IMR-90 (cell line): ENCODE results near the gene CPXM1. TPM values are rescaled to one million over a fixed set of nuclear protein-coding genes. Genes with fewer than 3 reads are reported as not detected.

Experiments
- ATAC-seq: fragments of 200-7000 bp; cut with Tn5 transposase; 2 replicates; pipeline ENCODE4 v1.9.1; 2020; ENCODE audit warnings: low read depth, mild to moderate bottlenecking, moderate library complexity
- BruUV-seq: library from RNA; stranded (reverse); fragments of 400-500 nt; replicated peaks from 2 replicates; lab custom pipeline; 2021; lab: Mats Ljungman, UMichigan
- CTCF ChIA-PET: fragments of 300-600 bp; formaldehyde crosslinking; extraction: SDS; loops from one replicate; lab custom pipeline; 2021; ENCODE audit warnings: antibody characterized with exemption; lab: Yijun Ruan, JAX
- POLR2A ChIA-PET: fragments of 300-600 bp; sonication (Branson Sonifier 250); formaldehyde crosslinking; loops from one replicate; lab custom pipeline; 2022; ENCODE audit warnings: antibody characterized with exemption; ENCODE audit not compliant: unreplicated experiment; lab: Charles Lee
- DNase-seq: peaks from one replicate; pipeline ENCODE4 v3.0.0; 2013
- H2AFZ ChIP-seq: replicated peaks from 2 replicates; pipeline ENCODE3; 2013; ENCODE audit warnings: low read length, mild to moderate bottlenecking; ENCODE audit not compliant: poor library complexity
- H2AK5ac ChIP-seq: 2 replicates; pipeline ENCODE4 v1.6.1; 2013; ENCODE audit warnings: low read depth, low read length, inconsistent platforms
- H2AK9ac ChIP-seq: replicated peaks from 2 replicates; pipeline ENCODE3; 2013; ENCODE audit warnings: mild to moderate bottlenecking, low read depth, low read length, moderate library complexity; ENCODE audit not compliant: poor library complexity
- H2BK120ac ChIP-seq: 2 replicates; pipeline ENCODE4 v1.6.1; 2013; ENCODE audit warnings: low read depth, low read length, inconsistent platforms
- H2BK15ac ChIP-seq: 3 replicates; pipeline ENCODE4 v1.6.1; 2013; ENCODE audit warnings: low read depth, low read length, inconsistent platforms
- H2BK20ac ChIP-seq: 2 replicates; pipeline ENCODE4 v1.6.1; 2013; ENCODE audit warnings: low read depth, mild to moderate bottlenecking, inconsistent platforms, low read length, moderate library complexity
- H2BK5ac ChIP-seq: 2 replicates; pipeline ENCODE4 v1.6.1; 2013; ENCODE audit warnings: mild to moderate bottlenecking, low read depth, low read length, inconsistent platforms; ENCODE audit not compliant: poor library complexity, severe bottlenecking
- H3K14ac ChIP-seq: replicated peaks from 2 replicates; pipeline ENCODE4 v1.6.1; 2013; ENCODE audit warnings: low read depth, low read length, inconsistent platforms
- H3K18ac ChIP-seq: 2 replicates; pipeline ENCODE4 v1.6.1; 2013; ENCODE audit warnings: low read depth, low read length, control low read depth
- H3K23ac ChIP-seq: 2 replicates; pipeline ENCODE4 v1.6.1; 2013; ENCODE audit warnings: low read depth, low read length, inconsistent platforms
- H3K27ac ChIP-seq: 2 replicates; pipeline ENCODE4 v1.5.1; 2013; ENCODE audit warnings: mild to moderate bottlenecking, control low read depth, low read length; ENCODE audit not compliant: insufficient read depth
- H3K27me3 ChIP-seq: 2 replicates; pipeline ENCODE4 v1.6.1; 2013; ENCODE audit warnings: low read length; ENCODE audit not compliant: control insufficient read depth, insufficient read depth
- H3K36me3 ChIP-seq: 2 replicates; pipeline ENCODE4 v1.6.1; 2013; ENCODE audit warnings: low read length, mixed read lengths; ENCODE audit not compliant: control insufficient read depth, insufficient read depth
- H3K4ac ChIP-seq: 2 replicates; pipeline ENCODE4 v1.6.1; 2013; ENCODE audit warnings: low read depth, low read length, inconsistent platforms
- H3K4me1 ChIP-seq: 2 replicates; pipeline ENCODE4 v1.6.1; 2013; ENCODE audit warnings: low read length, mixed read lengths; ENCODE audit not compliant: control insufficient read depth, insufficient read depth
- H3K4me2 ChIP-seq: 2 replicates; pipeline ENCODE4 v1.6.1; 2013; ENCODE audit warnings: low read depth, mild to moderate bottlenecking, control low read depth, low read length, moderate library complexity
- H3K4me3 ChIP-seq: 2 replicates; pipeline ENCODE4 v1.5.1; 2013; ENCODE audit warnings: low read depth, mild to moderate bottlenecking, control low read depth, low read length, moderate library complexity; ENCODE audit not compliant: insufficient read depth
- H3K56ac ChIP-seq: 2 replicates; pipeline ENCODE4 v1.6.1; 2013; ENCODE audit warnings: low read length, inconsistent platforms; ENCODE audit not compliant: insufficient read depth; ENCODE audit errors: extremely low read depth
- H3K79me1 ChIP-seq, 2 experiments: 2 replicates each; pipeline ENCODE4 v1.6.1; 2013; ENCODE audit warnings: low read length in 2 of 2, inconsistent platforms in 1 of 2, low read depth in 1 of 2
- H3K9ac ChIP-seq: 2 replicates; pipeline ENCODE4 v1.6.1; 2013; ENCODE audit warnings: low read depth, low read length, control low read depth
- H3K9me1 ChIP-seq: 2 replicates; pipeline ENCODE4 v1.6.1; 2013; ENCODE audit warnings: low read length, inconsistent platforms; ENCODE audit not compliant: insufficient read depth
- H3K9me3 ChIP-seq: 2 replicates; pipeline ENCODE4 v1.6.1; 2013; ENCODE audit warnings: low read length; ENCODE audit not compliant: control insufficient read depth, insufficient read depth
- H4K20me1 ChIP-seq: 2 replicates; pipeline ENCODE4 v1.6.1; 2013; ENCODE audit warnings: low read length, inconsistent platforms; ENCODE audit not compliant: insufficient read depth
- H4K5ac ChIP-seq: 2 replicates; pipeline ENCODE4 v1.6.1; 2013; ENCODE audit warnings: mild to moderate bottlenecking, low read depth, low read length, control low read depth
- H4K8ac ChIP-seq, 2 experiments: 2 replicates each; pipeline ENCODE4 v1.6.1; 2013; ENCODE audit warnings: low read depth in 2 of 2, low read length in 2 of 2, control low read depth in 1 of 2, inconsistent platforms in 1 of 2
- H4K91ac ChIP-seq: 2 replicates; pipeline ENCODE4 v1.6.1; 2013; ENCODE audit warnings: low read depth, low read length, inconsistent platforms; ENCODE audit not compliant: insufficient read depth
- CEBPB ChIP-seq: IDR thresholded peaks from 2 replicates; pipeline ENCODE4 v1.6.1; 2012; ENCODE audit warnings: low read depth, low read length, improper control_type of control experiment
- CHD1 ChIP-seq: IDR thresholded peaks from 2 replicates; pipeline ENCODE4 v1.6.1; 2012; ENCODE audit warnings: low read depth, low read length, improper control_type of control experiment
- MAZ ChIP-seq: IDR thresholded peaks from 2 replicates; pipeline ENCODE4 v1.6.1; 2012; ENCODE audit warnings: low read depth, mild to moderate bottlenecking, low read length, improper control_type of control experiment, moderate library complexity, borderline replicate concordance
- MXI1 ChIP-seq: IDR thresholded peaks from 2 replicates; pipeline ENCODE4 v1.6.1; 2012; ENCODE audit warnings: low read depth, mild to moderate bottlenecking, low read length, moderate library complexity, borderline replicate concordance
- RAD21 ChIP-seq: IDR thresholded peaks from 2 replicates; pipeline ENCODE4 v1.6.1; 2012; ENCODE audit warnings: low read length, improper control_type of control experiment
- RCOR1 ChIP-seq: IDR thresholded peaks from 2 replicates; pipeline ENCODE4 v1.6.1; 2012; ENCODE audit warnings: mild to moderate bottlenecking, low read length, improper control_type of control experiment; ENCODE audit not compliant: insufficient replicate concordance
- SMC3 ChIP-seq: fragments of 150-350 bp; IDR thresholded peaks from 2 replicates; pipeline ENCODE4 v1.6.1; 2016; ENCODE audit warnings: low read depth, mild to moderate bottlenecking, antibody characterized with exemption, low read length, moderate library complexity
- WGBS, 2 experiments: methylation state at CpG; one replicate each; pipeline versions ENCODE4 v1.1.5 to v1.1.7; 2013; ENCODE audit warnings: missing lambda C conversion rate in 2 of 2; ENCODE audit not compliant: insufficient read length in 1 of 2; ENCODE audit errors: extremely low coverage in 2 of 2; 5-methylcytosine and 5-hydroxymethylcytosine counted together
- dilution Hi-C: fragments of 300-500 bp; cut with HindIII; formaldehyde crosslinking; loops from one replicate; pipeline ENCODE4 v1.14.3; 2018; ENCODE audit warnings: low sequenced_read_pairs; ENCODE audit not compliant: unreplicated experiment
- in situ Hi-C: fragments of 300-500 bp; cut with MboI; formaldehyde crosslinking; loops from 3 replicates; pipeline ENCODE4 v1.14.3; 2019; ENCODE audit warnings: low sequenced_read_pairs, inconsistent platforms, mixed read lengths
- intact Hi-C: fragments of 100-400 bp; cut with micrococcal nuclease; formaldehyde crosslinking; loops from 2 replicates; pipeline ENCODE4 v1.10.0; 2022
- polyA plus RNA-seq, 3 experiments: library from polyadenylated mRNA; depleted of rRNA; stranded (reverse); fragments of >200 nt; gene quantifications; 2 replicates each; pipeline ENCODE4 v1.2.3, GENCODE V29; 2012; ENCODE audit warnings: low replicate concordance in 1 of 3
- total RNA-seq: library from RNA; depleted of rRNA; stranded (reverse); fragments of >200 nt; gene quantifications from 2 replicates; pipeline ENCODE4 v1.2.3, GENCODE V29; 2012
- TF ChIP-seq, protein P1 (sequence below): conservative IDR thresholded peaks from 2 replicates; pipeline ENCODE4 v1.5.1; 2012; ENCODE audit warnings: mild to moderate bottlenecking, low read depth, low read length, improper control_type of control experiment
- TF ChIP-seq, protein P2 (sequence below): fragments of 150-350 bp; IDR thresholded peaks from 2 replicates; pipeline ENCODE4 v1.6.1; 2016; ENCODE audit warnings: low read depth, mild to moderate bottlenecking, low read length, moderate library complexity, borderline replicate concordance

Gene CPXM1
- total and polyA plus RNA-seq, 2 of the 4 experiments (the other 2 are of a cell fraction), result 1.1 to 4.6 TPM

DNA sequence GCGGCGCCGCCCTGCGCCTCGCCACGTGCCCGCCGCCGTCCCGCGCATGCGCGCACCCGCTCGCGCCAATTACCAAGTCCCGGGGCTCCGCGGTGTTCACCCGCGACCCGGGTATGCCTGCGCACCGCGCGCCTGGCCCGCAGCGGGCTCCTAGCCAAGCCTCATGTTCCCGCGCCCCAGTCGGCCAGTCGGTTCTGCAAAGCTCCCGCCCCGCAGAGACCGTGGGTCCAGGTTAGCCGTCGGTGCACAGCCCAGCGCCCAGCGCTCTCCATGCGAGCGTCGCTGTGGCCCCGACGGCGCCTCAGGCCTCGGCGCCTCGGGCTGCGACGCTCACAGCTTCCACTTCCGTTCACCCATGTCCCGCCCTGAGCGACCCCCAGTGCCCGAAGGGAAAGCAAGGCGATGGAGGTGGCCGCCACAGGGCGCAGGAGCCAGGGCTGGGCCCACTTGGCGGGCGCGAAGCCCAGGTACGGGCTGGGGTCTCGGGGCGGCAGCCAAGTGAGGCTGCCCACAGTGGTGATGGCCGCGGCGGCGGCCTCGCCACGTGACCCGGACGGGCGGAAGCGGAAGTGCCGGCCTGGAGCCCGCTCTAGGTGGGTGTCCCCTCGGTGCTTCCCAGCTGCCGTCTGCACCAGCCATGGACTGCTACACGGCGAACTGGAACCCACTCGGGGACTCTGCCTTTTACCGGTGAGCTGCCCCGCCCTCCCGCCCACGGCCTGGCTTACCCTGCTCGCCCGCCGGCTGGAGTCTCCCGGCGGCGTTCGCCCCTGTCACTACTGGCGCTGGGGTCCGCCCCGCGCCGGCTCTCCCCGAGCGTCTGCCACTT lies 39.9 kb upstream of the CPXM1 start, which contains the start of the genes PCED1A and VPS16 (continued):
- TF ChIP-seq CHD1 (no peak), RAD21 (no peak), MXI1 (no peak)

DNA sequence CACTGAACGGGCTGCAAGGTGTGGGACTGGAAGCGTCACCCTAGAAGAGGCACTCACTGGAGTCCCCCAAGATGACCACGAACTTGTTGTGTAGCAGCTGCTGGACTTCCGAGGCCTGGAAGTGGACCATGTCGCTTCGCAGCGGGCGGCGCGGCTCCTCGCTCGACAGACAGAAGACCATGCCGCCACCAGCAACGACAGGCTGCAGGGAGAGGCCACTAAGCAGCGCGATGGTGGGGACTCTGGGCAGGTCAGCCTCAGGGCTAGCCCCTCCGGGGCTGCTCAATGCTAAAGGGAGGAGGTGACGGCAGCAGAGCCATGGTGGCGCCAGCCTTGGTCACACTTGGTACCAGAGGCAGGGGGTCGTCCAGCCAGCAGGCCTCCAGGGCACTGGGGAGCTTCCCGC lies 39.3 kb upstream of the CPXM1 start:
- no peak overlapping the region for H2BK15ac ChIP-seq
- peak overlapping the region; percentile 97 to 99 for H4K8ac ChIP-seq
- peaks cover 25% of the 10 kb centered on the region for H3K9me1 ChIP-seq
- 87% methylated on average over 19 of the region's 21 CpGs; no CpG with 5 or more reads in 1 of the 2 experiments for WGBS, 2 experiments
- H2BK5ac ChIP-seq, result no peak overlapping the region
- BruUV-seq, result no TSS peak
- peak overlapping the region; percentile 99 for H2AFZ ChIP-seq
- no peaks in the 10 kb centered on the region for H4K20me1 ChIP-seq
- peak overlapping the region; percentile 34; the same call in 1 of the 2 replicates for H4K91ac ChIP-seq
- peak overlapping the region; percentile 33; the same call in 1 of the 2 replicates for H3K23ac ChIP-seq
- POLR2A ChIA-PET, result interaction anchor here (0.6 kb wide), 1 partner anchor 1178 kb away, joined by 3 read pairs; no protein-coding TSS in a partner anchor
- H2BK20ac ChIP-seq, result peak overlapping the region; percentile 14; the same call in 1 of the 2 replicates
- no peak overlapping the region; the same call in 1 of the 2 replicates for H3K14ac ChIP-seq
- peaks cover 8% of the 10 kb centered on the region for H3K4me1 ChIP-seq
- peak overlapping the region; percentile 65 for H3K4me2 ChIP-seq
- H2AK5ac ChIP-seq, result peak overlapping the region; percentile 83
- peak overlapping the region; percentile 99 for H4K5ac ChIP-seq
- intact Hi-C loops, result loop anchor here (2.0 kb wide), 1 partner anchor 39 kb away; the partner anchor contains the start of gene CPXM1
- H3K9ac ChIP-seq, result no peak overlapping the region
- CTCF ChIA-PET, result interaction anchor here (0.6 kb wide), 1 partner anchor 731 kb away, joined by 3 read pairs; no protein-coding TSS in a partner anchor
- no peak overlapping the region for H3K18ac ChIP-seq
- in situ Hi-C loops, result loop anchor here (25.0 kb wide), 1 partner anchor 327 kb away; the partner anchor contains the start of gene ZNF343
- DNase-seq (no peak), ATAC-seq (no peak)
- no peak overlapping the region; the same call in 1 of the 2 replicates for H3K27ac ChIP-seq
- peak overlapping the region; percentile 100 for H2AK9ac ChIP-seq
- H3K27me3 ChIP-seq, result no peaks in the 10 kb centered on the region
- dilution Hi-C loops, result no loop called here
- no peak overlapping the region for H3K56ac ChIP-seq
- H3K36me3 ChIP-seq, result peaks cover 27% of the 10 kb centered on the region
- H2BK120ac ChIP-seq, result no peak overlapping the region
- no peaks in the 10 kb centered on the region for H3K9me3 ChIP-seq
- peaks cover 34 to 52% of the 10 kb centered on the region in 2 experiments for H3K79me1 ChIP-seq
- TF ChIP-seq MXI1 (no peak), MAZ (no peak), SMC3 (no peak), CEBPB (no peak), RCOR1 (no peak)
- TF ChIP-seq, protein P1, sequence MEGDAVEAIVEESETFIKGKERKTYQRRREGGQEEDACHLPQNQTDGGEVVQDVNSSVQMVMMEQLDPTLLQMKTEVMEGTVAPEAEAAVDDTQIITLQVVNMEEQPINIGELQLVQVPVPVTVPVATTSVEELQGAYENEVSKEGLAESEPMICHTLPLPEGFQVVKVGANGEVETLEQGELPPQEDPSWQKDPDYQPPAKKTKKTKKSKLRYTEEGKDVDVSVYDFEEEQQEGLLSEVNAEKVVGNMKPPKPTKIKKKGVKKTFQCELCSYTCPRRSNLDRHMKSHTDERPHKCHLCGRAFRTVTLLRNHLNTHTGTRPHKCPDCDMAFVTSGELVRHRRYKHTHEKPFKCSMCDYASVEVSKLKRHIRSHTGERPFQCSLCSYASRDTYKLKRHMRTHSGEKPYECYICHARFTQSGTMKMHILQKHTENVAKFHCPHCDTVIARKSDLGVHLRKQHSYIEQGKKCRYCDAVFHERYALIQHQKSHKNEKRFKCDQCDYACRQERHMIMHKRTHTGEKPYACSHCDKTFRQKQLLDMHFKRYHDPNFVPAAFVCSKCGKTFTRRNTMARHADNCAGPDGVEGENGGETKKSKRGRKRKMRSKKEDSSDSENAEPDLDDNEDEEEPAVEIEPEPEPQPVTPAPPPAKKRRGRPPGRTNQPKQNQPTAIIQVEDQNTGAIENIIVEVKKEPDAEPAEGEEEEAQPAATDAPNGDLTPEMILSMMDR, result no peak
- TF ChIP-seq, protein P2, sequence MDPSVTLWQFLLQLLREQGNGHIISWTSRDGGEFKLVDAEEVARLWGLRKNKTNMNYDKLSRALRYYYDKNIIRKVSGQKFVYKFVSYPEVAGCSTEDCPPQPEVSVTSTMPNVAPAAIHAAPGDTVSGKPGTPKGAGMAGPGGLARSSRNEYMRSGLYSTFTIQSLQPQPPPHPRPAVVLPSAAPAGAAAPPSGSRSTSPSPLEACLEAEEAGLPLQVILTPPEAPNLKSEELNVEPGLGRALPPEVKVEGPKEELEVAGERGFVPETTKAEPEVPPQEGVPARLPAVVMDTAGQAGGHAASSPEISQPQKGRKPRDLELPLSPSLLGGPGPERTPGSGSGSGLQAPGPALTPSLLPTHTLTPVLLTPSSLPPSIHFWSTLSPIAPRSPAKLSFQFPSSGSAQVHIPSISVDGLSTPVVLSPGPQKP, result no peak
- H3K4me3 ChIP-seq, result peak overlapping the region; percentile 92
- H3K4ac ChIP-seq, result peak overlapping the region; percentile 58
